ENCODE data around the gene NCR3LG1. TPM values are rescaled to one million over a fixed set of nuclear protein-coding genes. Genes with fewer than 3 reads are reported as not detected.

NCR3LG1 gene
- total RNA-seq, 1 experiment from 2014 or later: 2.0 TPM

DNA sequence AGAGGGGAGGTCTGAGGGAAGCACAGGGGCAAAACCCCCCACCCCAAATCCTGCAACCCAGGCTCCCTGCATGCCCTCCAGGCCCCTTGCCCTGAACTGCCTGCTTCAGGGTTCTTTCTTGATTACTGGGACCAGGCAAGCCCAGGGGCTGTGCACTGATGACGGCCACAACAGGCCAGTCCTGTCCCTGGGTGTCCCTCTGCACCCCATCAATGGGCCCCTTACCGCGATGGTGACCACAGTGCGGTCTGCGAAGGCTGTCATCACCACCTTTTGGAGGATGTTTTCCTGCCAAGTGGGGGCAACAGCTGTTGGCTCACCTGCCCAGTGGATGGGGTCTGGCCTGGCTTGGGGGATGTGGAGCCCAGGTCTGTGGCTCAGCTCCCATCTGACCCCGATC is 41.9 kb downstream of the NCR3LG1 start (continued):
- no peak for TF ChIP-seq ESRRA (CRISPR knock-in tag; IDR thresholded peaks at IDR 0.05; ENCODE audit: borderline replicate concordance)
- TF ChIP-seq, protein P1, sequence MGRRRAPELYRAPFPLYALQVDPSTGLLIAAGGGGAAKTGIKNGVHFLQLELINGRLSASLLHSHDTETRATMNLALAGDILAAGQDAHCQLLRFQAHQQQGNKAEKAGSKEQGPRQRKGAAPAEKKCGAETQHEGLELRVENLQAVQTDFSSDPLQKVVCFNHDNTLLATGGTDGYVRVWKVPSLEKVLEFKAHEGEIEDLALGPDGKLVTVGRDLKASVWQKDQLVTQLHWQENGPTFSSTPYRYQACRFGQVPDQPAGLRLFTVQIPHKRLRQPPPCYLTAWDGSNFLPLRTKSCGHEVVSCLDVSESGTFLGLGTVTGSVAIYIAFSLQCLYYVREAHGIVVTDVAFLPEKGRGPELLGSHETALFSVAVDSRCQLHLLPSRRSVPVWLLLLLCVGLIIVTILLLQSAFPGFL (CRISPR knock-in tag; IDR thresholded peaks at IDR 0.05; ENCODE audit: borderline replicate concordance): no peak
- no peak for TF ChIP-seq IRF1 (CRISPR knock-in tag; IDR thresholded peaks at IDR 0.05)

GRCh38 chr11:17394743-17395390 is 43.3 kb downstream of the NCR3LG1 start:
- POLR2A ChIA-PET: no interaction called here
- H3K27ac Mint-ChIP-seq: no peak overlapping the region
- no peak for DNase-seq (ENCODE audit: low spot score)

GRCh38 chr11:17395554-17395961 is 44.0 kb downstream of the NCR3LG1 start:
- ChIA-PET POLR2A (no interaction called here), CTCF (interaction anchor here (0.6 to 1.2 kb wide), 2 partner anchors 111 to 132 kb away, joined by 3 to 6 read pairs; no protein-coding TSS in a partner anchor)
- Mint-ChIP-seq H3K9me3 (no peaks in the 10 kb centered on the region), H3K36me3 (no peaks in the 10 kb centered on the region), H3K27me3 (ENCODE audit: low read depth) (peaks cover 7% of the 10 kb centered on the region; the same call in 1 of the 2 replicates), H3K4me1 (no peaks in the 10 kb centered on the region), H3K4me3 (no peak overlapping the region), H3K27ac (no peak overlapping the region)
- ATAC-seq: no peak
- TF ChIP-seq ATF6 (CRISPR knock-in tag; IDR thresholded peaks at IDR 0.05) (no peak), SOX15 (CRISPR knock-in tag; IDR thresholded peaks at IDR 0.05) (no peak), ZNF317 (CRISPR knock-in tag; IDR thresholded peaks at IDR 0.05; ENCODE audit: borderline replicate concordance, low read depth) (no peak)
- no peak for DNase-seq (ENCODE audit: low spot score)

More at GRCh38 chr11:17394743-17395390, 43.3 kb downstream of the NCR3LG1 start:
- H3K9me3 Mint-ChIP-seq: no peaks in the 10 kb centered on the region
- H3K4me1 Mint-ChIP-seq: peaks cover 6% of the 10 kb centered on the region
- no peaks in the 10 kb centered on the region for H3K36me3 Mint-ChIP-seq
- TF ChIP-seq SP1 (CRISPR knock-in tag; conservative IDR thresholded peaks at IDR 0.05) (no peak), NFYB (CRISPR knock-in tag; conservative IDR thresholded peaks at IDR 0.05; ENCODE audit: low read depth) (no peak), EMX1 (CRISPR knock-in tag; IDR thresholded peaks at IDR 0.05) (no peak), ETV6 (CRISPR knock-in tag; IDR thresholded peaks at IDR 0.05) (no peak), TEAD4 (CRISPR knock-in tag; IDR thresholded peaks at IDR 0.05) (no peak), ZBTB21 (CRISPR knock-in tag; IDR thresholded peaks at IDR 0.05; ENCODE audit: borderline replicate concordance) (no peak), GTF2I (CRISPR knock-in tag; conservative IDR thresholded peaks at IDR 0.05) (no peak), GABPB1 (CRISPR knock-in tag; IDR thresholded peaks at IDR 0.05) (no peak), PRRX2 (CRISPR knock-in tag; IDR thresholded peaks at IDR 0.05) (no peak), JUN (CRISPR knock-in tag; IDR thresholded peaks at IDR 0.05) (no peak)
- TF ChIP-seq, protein P2, sequence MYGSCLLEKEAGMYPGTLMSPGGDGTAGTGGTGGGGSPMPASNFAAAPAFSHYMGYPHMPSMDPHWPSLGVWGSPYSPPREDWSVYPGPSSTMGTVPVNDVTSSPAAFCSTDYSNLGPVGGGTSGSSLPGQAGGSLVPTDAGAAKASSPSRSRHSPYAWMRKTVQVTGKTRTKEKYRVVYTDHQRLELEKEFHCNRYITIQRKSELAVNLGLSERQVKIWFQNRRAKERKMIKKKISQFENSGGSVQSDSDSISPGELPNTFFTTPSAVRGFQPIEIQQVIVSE (CRISPR knock-in tag; IDR thresholded peaks at IDR 0.05; ENCODE audit: borderline replicate concordance): no peak
- TF ChIP-seq, protein P3, sequence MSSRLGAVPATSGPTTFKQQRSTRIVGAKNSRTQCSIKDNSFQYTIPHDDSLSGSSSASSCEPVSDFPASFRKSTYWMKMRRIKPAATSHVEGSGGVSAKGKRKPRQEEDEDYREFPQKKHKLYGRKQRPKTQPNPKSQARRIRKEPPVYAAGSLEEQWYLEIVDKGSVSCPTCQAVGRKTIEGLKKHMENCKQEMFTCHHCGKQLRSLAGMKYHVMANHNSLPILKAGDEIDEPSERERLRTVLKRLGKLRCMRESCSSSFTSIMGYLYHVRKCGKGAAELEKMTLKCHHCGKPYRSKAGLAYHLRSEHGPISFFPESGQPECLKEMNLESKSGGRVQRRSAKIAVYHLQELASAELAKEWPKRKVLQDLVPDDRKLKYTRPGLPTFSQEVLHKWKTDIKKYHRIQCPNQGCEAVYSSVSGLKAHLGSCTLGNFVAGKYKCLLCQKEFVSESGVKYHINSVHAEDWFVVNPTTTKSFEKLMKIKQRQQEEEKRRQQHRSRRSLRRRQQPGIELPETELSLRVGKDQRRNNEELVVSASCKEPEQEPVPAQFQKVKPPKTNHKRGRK (CRISPR knock-in tag; IDR thresholded peaks at IDR 0.05; ENCODE audit: borderline replicate concordance): no peak
- TF ChIP-seq, protein P4, sequence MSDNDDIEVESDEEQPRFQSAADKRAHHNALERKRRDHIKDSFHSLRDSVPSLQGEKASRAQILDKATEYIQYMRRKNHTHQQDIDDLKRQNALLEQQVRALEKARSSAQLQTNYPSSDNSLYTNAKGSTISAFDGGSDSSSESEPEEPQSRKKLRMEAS (CRISPR knock-in tag; IDR thresholded peaks at IDR 0.05): no peak
- peaks cover 13% of the 10 kb centered on the region for H3K27me3 Mint-ChIP-seq (ENCODE audit: low read depth)
- CTCF ChIA-PET: interaction anchor here (0.6 to 1.9 kb wide), 4 partner anchors 11 to 133 kb away, joined by 3 to 6 read pairs (median 6); partner anchors contain the start of gene ABCC8
- no peak overlapping the region for H3K4me3 Mint-ChIP-seq
- ATAC-seq: peak; percentile 41
